OCI-LY3 (cell line): Measurements from ENCODE around the gene CADPS.

ENCODE experiments used
- H2AFZ ChIP-seq: fragments of 200-600, 300-600 bp; shearing (Covaris generic); 2 replicates; pipeline ENCODE4 v1.6.0; 2014; ENCODE audit warnings: antibody characterized with exemption, low read depth, low read length
- H3K27ac ChIP-seq: fragments of 200-600, 300-600 bp; sonication (generic); 2 replicates; pipeline ENCODE4 v1.5.1; 2014; ENCODE audit warnings: mild to moderate bottlenecking, low read length, moderate library complexity, mixed read lengths
- H3K27me3 ChIP-seq: fragments of 200-600, 300-600 bp; sonication (generic); 2 replicates; pipeline ENCODE4 v1.6.1; 2014; ENCODE audit warnings: low read depth, low read length, mixed read lengths
- H3K36me3 ChIP-seq: fragments of 200-600, 300-600 bp; sonication (generic); replicated peaks from 2 replicates; pipeline ENCODE3; 2014; ENCODE audit warnings: low read depth, low read length, mixed read lengths
- H3K4me1 ChIP-seq: fragments of 300-600, 200-600 bp; sonication (generic); 2 replicates; pipeline ENCODE4 v1.6.1; 2014; ENCODE audit warnings: low read length, mixed read lengths
- H3K4me2 ChIP-seq: fragments of 200-600, 300-600 bp; sonication (generic); 2 replicates; pipeline ENCODE4 v1.6.1; 2014; ENCODE audit warnings: low read length, mixed read lengths
- H3K4me3 ChIP-seq: fragments of 300-600, 200-600 bp; sonication (generic); 2 replicates; pipeline ENCODE4 v1.5.1; 2014; ENCODE audit warnings: antibody characterized with exemption, mild to moderate bottlenecking, low read length, moderate library complexity
- H3K79me2 ChIP-seq: fragments of 300-600, 200-600 bp; shearing (Covaris generic); 2 replicates; pipeline ENCODE4 v1.6.1; 2014; ENCODE audit warnings: mild to moderate bottlenecking, low read length, mixed read lengths
- H3K9ac ChIP-seq: fragments of 300-600, 200-600 bp; shearing (Covaris generic); 2 replicates; pipeline ENCODE4 v1.6.0; 2014; ENCODE audit warnings: mild to moderate bottlenecking, low read length, moderate library complexity
- H3K9me3 ChIP-seq: fragments of 200-600, 300-600 bp; shearing (Covaris generic); 2 replicates; pipeline ENCODE4 v1.6.1; 2014; ENCODE audit warnings: low read length, mixed read lengths; ENCODE audit not compliant: insufficient read depth
- H4K20me1 ChIP-seq: fragments of 200-600, 300-600 bp; sonication (generic); 2 replicates; pipeline ENCODE4 v1.6.1; 2016; ENCODE audit warnings: low read length, mixed read lengths; ENCODE audit not compliant: insufficient read depth
- CTCF ChIP-seq: fragments of 200-600, 300-600 bp; sonication (generic); IDR thresholded peaks from 2 replicates; pipeline ENCODE4 v1.5.1; 2014; ENCODE audit warnings: antibody characterized with exemption, low read length, low read depth
- EZH2phosphoT487 ChIP-seq: fragments of 200-600 bp; shearing (Covaris generic); IDR thresholded peaks from 2 replicates; pipeline ENCODE4 v1.6.1; 2018; ENCODE audit warnings: antibody characterized with exemption, mixed run types, low read depth

Gene CADPS

GRCh38 chr3:62436785-62437184 lies 438.4 kb downstream of the CADPS start:
- Histone ChIP-seq H3K4me3 (no peak overlapping the region), H2AFZ (no peak overlapping the region), H3K9ac (no peak overlapping the region), H4K20me1 (no peaks in the 10 kb centered on the region), H3K27ac (no peak overlapping the region), H3K4me1 (no peaks in the 10 kb centered on the region), H3K79me2 (no peaks in the 10 kb centered on the region), H3K27me3 (peaks cover 52% of the 10 kb centered on the region), H3K4me2 (no peak overlapping the region), H3K9me3 (no peaks in the 10 kb centered on the region), H3K36me3 (no peaks in the 10 kb centered on the region)
- TF ChIP-seq CTCF (no peak), EZH2phosphoT487 (no peak)

DNA sequence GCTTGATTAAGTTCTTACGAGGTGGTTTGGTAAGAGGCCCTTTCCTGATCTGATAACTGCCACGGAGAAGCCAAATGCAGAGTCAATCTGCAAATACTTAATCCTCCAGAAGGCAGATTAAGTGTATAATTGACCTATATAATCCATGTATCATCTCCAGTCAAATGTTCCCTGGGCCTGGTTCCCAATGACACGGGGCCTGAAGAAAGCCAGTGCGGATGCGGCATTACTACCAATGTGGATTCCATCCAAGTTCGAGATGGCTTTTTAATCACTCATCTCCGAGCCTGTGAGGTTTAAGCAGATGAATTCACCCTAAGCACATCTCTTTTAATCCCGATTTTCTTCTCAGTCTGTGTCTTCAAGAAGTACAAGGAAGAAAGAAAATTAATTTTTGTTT lies 441.8 kb downstream of the CADPS start:
- Histone ChIP-seq H3K36me3 (no peaks in the 10 kb centered on the region), H3K27ac (no peak overlapping the region), H3K9me3 (no peaks in the 10 kb centered on the region), H2AFZ (no peak overlapping the region), H3K4me1 (no peaks in the 10 kb centered on the region), H3K9ac (no peak overlapping the region), H3K4me2 (no peak overlapping the region), H3K27me3 (peaks cover 78% of the 10 kb centered on the region), H3K79me2 (no peaks in the 10 kb centered on the region), H4K20me1 (no peaks in the 10 kb centered on the region), H3K4me3 (no peak overlapping the region)
- TF ChIP-seq CTCF, result no peak
- no peak for TF ChIP-seq EZH2phosphoT487

GRCh38 chr3:62421207-62421606 lies 454.0 kb downstream of the CADPS start:
- no peaks in the 10 kb centered on the region for H3K4me1 ChIP-seq
- no peak overlapping the region for H3K9ac ChIP-seq
- H3K4me2 ChIP-seq, result no peak overlapping the region
- TF ChIP-seq EZH2phosphoT487, result no peak
- TF ChIP-seq CTCF, result no peak
- no peak overlapping the region for H3K27ac ChIP-seq
- H3K9me3 ChIP-seq, result no peaks in the 10 kb centered on the region
- H4K20me1 ChIP-seq, result no peaks in the 10 kb centered on the region
- no peaks in the 10 kb centered on the region for H3K36me3 ChIP-seq
- H3K27me3 ChIP-seq, result peaks cover 9% of the 10 kb centered on the region; the same call in 1 of the 2 replicates
- no peak overlapping the region for H2AFZ ChIP-seq
- H3K4me3 ChIP-seq, result no peak overlapping the region
- H3K79me2 ChIP-seq, result no peaks in the 10 kb centered on the region

GRCh38 chr3:62416144-62416543 lies 459.1 kb downstream of the CADPS start:
- H3K9ac ChIP-seq, result no peak overlapping the region
- no peaks in the 10 kb centered on the region for H3K79me2 ChIP-seq
- H2AFZ ChIP-seq, result no peak overlapping the region
- peaks cover 10% of the 10 kb centered on the region; the same call in 1 of the 2 replicates for H3K27me3 ChIP-seq
- H3K9me3 ChIP-seq, result no peaks in the 10 kb centered on the region
- no peaks in the 10 kb centered on the region for H3K4me1 ChIP-seq
- no peak for TF ChIP-seq EZH2phosphoT487
- TF ChIP-seq CTCF, result no peak
- no peak overlapping the region for H3K27ac ChIP-seq
- H3K36me3 ChIP-seq, result no peaks in the 10 kb centered on the region
- no peaks in the 10 kb centered on the region for H4K20me1 ChIP-seq
- no peak overlapping the region for H3K4me3 ChIP-seq
- H3K4me2 ChIP-seq, result no peak overlapping the region
